GM13977 (cell line): Measurements from ENCODE around the gene PPP4R3A.
"Not testable (repeated sequence)": the region's sequence is repeated elsewhere in the genome, so short reads cannot be mapped to it uniquely, and the experiment has no call there.

Source experiments
- DNase-seq: peaks from one replicate; pipeline ENCODE4 v3.0.0; 2012; ENCODE audit warnings: low spot score
- in situ Hi-C: fragments of 300-500 bp; cut with MboI; formaldehyde crosslinking; loops from one replicate; pipeline ENCODE4 v1.12.0; 2022; ENCODE audit warnings: low sequenced_read_pairs, low pct_unique_long_range_greater_than_20kb, mixed read lengths, inconsistent platforms; ENCODE audit not compliant: unreplicated experiment
- TF ChIP-seq, protein P1 (sequence below): IDR thresholded peaks from 2 replicates; pipeline ENCODE4 v1.5.1; 2012; ENCODE audit warnings: mild to moderate bottlenecking, control low read depth; ENCODE audit not compliant: insufficient read depth; ENCODE audit errors: extremely low read depth, missing control alignments

The PPP4R3A gene

DNA sequence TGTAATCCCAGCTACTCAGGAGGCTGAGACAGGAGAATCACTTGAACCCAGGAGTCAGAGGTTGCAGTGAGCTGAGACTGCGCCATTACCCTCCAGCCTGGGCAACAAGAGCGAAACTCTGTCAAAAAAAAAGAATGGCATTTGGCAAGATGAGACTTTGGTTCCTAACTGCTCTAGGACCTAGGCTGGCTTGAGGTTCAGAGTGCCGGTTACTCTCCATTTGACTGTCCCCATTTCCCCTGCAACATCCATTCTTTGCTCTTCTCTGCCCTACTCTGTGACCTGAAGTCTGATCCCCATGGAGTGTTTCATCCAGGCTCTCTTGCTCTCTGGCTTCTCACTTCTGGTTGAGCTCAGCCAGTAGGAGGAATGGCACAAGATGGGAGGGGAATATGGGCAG, 26.2 kb upstream of the PPP4R3A start:
- DNase-seq = no peak
- in situ Hi-C loops = no loop called here
- TF ChIP-seq, protein P1, sequence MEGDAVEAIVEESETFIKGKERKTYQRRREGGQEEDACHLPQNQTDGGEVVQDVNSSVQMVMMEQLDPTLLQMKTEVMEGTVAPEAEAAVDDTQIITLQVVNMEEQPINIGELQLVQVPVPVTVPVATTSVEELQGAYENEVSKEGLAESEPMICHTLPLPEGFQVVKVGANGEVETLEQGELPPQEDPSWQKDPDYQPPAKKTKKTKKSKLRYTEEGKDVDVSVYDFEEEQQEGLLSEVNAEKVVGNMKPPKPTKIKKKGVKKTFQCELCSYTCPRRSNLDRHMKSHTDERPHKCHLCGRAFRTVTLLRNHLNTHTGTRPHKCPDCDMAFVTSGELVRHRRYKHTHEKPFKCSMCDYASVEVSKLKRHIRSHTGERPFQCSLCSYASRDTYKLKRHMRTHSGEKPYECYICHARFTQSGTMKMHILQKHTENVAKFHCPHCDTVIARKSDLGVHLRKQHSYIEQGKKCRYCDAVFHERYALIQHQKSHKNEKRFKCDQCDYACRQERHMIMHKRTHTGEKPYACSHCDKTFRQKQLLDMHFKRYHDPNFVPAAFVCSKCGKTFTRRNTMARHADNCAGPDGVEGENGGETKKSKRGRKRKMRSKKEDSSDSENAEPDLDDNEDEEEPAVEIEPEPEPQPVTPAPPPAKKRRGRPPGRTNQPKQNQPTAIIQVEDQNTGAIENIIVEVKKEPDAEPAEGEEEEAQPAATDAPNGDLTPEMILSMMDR = no peak

DNA sequence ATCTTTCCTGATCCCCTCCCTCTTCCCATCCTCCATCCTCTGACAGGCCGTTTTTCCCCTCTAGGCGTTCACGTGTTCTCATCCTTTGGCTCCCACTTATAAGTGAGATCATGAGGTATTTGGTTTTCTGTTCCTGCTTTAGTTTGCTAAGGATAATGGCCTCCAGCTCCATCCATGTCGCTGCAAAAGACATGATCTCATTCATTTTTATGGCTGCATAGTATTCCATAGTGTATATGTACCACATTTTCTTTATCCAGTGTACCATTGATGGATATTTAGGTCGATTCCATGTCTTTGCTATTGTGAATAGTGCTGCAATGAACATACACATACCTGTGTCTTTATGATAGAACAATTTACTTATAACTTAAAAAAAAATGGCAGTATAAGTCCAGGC, 23.9 kb upstream of the PPP4R3A start:
- DNase-seq, in situ Hi-C loops: not testable (repeated sequence)

DNA sequence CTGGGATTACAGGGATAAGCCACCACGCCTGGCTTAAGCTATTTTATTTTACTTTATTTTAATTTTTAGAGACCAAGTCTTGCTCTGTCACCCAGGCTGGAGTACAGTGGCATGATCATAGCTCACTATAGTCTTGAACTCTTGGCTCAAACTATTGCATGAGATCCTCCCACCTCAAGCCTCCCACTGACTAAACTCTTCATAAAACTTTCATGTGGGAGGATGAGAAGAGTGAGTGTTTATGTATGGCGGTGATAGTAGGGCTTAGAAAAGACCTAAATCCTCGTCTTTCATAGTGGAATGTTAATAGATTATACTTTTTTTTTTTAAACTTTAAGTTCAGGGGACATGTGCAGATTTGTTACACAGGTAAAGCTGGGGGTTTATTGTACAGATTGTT, 23.5 kb upstream of the PPP4R3A start:
- no peak for DNase-seq
- in situ Hi-C loops = no loop called here
- TF ChIP-seq, protein P1 = no peak

DNA sequence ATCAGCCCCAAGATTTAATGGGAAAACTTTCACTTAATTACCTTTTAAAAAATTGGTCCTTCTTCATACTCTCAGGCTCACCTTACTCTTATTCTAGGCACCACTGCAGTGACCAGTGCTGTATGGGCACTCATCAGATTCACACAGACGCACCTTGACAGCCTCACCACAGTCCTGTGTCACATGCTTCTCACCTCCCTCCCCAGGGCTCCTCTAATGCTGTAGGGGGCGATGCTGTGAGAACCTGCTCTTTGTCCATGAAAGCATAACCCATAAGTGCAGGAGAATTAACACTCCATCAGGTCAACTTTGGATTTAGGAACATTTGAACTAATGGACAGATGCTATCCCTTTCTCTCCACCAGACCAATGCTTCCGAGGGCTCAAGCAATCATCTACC, 13.9 kb upstream of the PPP4R3A start:
- in situ Hi-C loops = no loop called here
- DNase-seq = no peak
- TF ChIP-seq, protein P1 = no peak

DNA sequence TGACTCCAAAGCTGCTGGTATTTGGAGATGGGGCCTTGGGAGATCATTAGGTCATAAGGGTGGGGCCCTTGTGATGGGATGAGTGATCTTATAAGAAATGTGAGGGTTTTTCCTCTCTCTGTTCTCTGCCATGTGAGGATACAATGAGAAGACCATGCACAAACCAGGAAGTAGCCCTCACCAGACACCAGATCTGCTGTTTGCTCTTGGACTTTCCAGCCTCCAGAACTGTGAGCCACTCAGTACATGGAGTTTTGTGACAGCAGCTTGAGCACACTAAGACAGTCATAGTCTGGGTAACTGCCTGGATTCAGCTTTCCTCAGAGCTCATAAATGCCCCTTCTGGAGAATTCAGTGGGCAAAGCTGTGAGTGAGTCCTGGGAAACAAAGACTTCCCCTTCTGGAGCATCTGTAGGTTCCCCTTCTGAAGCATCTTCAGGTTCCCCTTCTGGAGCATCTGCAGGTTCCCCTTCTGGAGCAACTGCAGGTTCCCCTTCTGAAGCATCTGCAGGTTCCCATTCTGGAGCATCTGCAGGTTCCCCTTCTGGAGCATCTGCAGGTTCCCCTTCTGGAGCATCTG, 11.0 kb upstream of the PPP4R3A start:
- TF ChIP-seq, protein P1 = no peak
- in situ Hi-C loops = no loop called here
- no peak for DNase-seq

DNA sequence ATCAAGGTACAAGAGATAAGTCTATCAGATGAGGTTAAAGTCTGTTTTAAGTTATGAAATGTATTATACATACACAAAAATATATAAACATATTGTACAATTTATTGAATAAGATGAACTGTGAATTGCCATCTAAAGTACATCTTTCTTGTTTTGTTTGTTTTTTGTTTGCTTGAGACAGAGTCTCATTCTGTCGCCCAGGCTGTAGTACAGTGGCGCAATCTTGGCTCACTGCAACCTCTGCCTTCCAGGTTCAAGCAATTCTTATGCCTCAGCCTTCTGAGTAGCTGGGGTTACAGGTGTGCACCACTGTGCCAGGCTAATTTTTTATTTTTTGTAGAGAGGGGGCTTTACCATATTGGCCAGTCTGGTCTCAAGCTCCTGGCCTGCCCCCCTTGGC, 10.0 kb upstream of the PPP4R3A start:
- DNase-seq = no peak
- TF ChIP-seq, protein P1 = no peak
- in situ Hi-C loops = no loop called here

DNA sequence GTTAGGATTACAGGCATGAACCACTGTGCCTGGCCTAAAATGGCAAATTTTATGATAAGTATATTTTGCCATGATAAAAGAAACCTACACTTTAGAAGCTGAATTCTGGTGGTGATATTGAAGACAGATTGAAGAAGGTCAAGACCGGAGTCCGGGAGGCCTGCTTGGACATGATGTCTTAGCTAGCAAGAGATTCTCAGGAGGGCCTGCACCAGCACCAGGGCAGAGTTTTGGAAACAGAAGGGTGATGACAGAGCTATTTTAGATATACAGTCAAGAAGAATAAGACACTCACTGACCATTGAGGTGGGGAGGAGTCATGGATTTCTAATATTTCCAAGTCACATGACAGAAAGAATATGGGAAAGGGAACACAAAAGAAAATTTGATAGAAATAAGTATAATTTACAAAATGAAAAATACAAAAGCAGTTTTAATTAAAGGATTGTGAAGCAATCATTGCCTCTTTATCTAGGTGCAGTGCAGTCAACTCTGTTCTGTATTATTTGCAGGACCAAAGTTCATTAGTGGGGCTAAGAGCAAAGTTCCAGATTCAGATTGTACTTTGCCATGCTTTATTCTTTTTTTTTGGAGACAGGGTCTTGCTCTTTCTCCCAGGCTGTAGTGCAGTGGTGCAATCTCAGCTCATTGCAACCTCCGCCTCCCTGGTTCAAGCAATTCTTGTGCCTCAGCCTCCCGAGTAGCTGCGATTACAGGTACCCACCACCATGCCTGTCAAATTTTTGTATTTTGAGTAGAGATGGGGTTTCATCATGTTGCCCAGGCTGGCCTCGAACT, 9.3 kb upstream of the PPP4R3A start:
- in situ Hi-C loops = no loop called here
- TF ChIP-seq, protein P1 = no peak
- DNase-seq = no peak
